Heart left ventricle (tissue), 16 donors: Measurements from ENCODE around the gene PDXK. TPM values are rescaled to one million over a fixed set of nuclear protein-coding genes. Genes with fewer than 3 reads are reported as not detected.

Experiments
- ATAC-seq, 4 donors: fragments of 200-7000 bp; cut with Tn5 transposase; one replicate each; pipeline ENCODE4 v1.9.1; 2020 to 2022; ENCODE audit warnings: moderate library complexity in 4 of 4, mild to moderate bottlenecking in 3 of 4, moderate number of reproducible peaks in 1 of 4
- DNase-seq, 5 donors: peaks; one replicate each; pipeline ENCODE4 v3.0.0-alpha.2; 2020
- H3K27ac ChIP-seq, 12 donors: fragments of 200-600 bp; sonication (generic) in 4 of 12; one replicate each; pipeline versions ENCODE4 v1.5.0 to v1.8.0; 2016 to 2022; ENCODE audit warnings: mild to moderate bottlenecking in 2 of 12
- H3K27me3 ChIP-seq, 9 donors: fragments of 200-600 bp; sonication (generic) in 2 of 9; one replicate each; pipeline versions ENCODE4 v1.5.1 to v1.8.0; 2016 to 2022; ENCODE audit warnings: mild to moderate bottlenecking in 3 of 9
- H3K36me3 ChIP-seq, 9 donors: fragments of 200-600 bp; sonication (generic) in 2 of 9; one replicate each; pipeline versions ENCODE4 v1.5.0 to v1.8.0; 2018 to 2022; ENCODE audit warnings: mild to moderate bottlenecking in 2 of 9
- H3K4me1 ChIP-seq, 12 donors: fragments of 200-600 bp; sonication (generic) in 4 of 12; one replicate each; pipeline versions ENCODE4 v1.5.0 to v1.8.0; 2016 to 2022; ENCODE audit warnings: mild to moderate bottlenecking in 3 of 12
- H3K4me3 ChIP-seq, 12 donors: fragments of 200-600 bp; sonication (generic) in 4 of 12; one replicate each; pipeline versions ENCODE4 v1.5.0 to v1.8.0; 2017 to 2022; ENCODE audit warnings: mild to moderate bottlenecking in 9 of 12, moderate library complexity in 4 of 12
- H3K9me3 ChIP-seq, 12 donors: fragments of 200-600 bp; sonication (generic) in 4 of 12; one replicate each; pipeline versions ENCODE4 v1.5.0 to v1.8.0; 2016 to 2022; ENCODE audit warnings: mild to moderate bottlenecking in 1 of 12
- POLR2A ChIP-seq, 2 donors: fragments of 450-650 bp; IDR thresholded peaks; one replicate each; pipeline ENCODE4 v1.6.1; 2017; ENCODE audit warnings: antibody characterized with exemption in 2 of 2, mild to moderate bottlenecking in 2 of 2, moderate library complexity in 2 of 2
- WGBS, 4 donors: extraction: QIAGEN DNeasy Blood & Tissue Kit in 2 of 4; methylation state at CpG; one replicate each; pipeline versions ENCODE4 v1.1.5 to v1.1.7; 2013 to 2018; 5-methylcytosine and 5-hydroxymethylcytosine counted together
- intact Hi-C, 10 donors: fragments of 100-400 bp; cut with DNase I; formaldehyde crosslinking; loops; one replicate each; pipeline versions ENCODE4 v1.11.1 to v1.14.2; 2022
- polyA plus RNA-seq, 2 donors: library from polyadenylated mRNA; stranded (reverse); fragments of 200-250 nt; gene quantifications; one replicate each; pipeline ENCODE4 v1.2.3, GENCODE V29; 2013
- total RNA-seq, 9 donors: library from RNA; depleted of rRNA in 2 of 9; stranded (reverse); fragments of >200 nt in 2 of 9; fragmentation: NEBNext Ultra II Directional in 3 of 9; extraction: Animal tissue kit (Norgen Biotek cat#: 25700) in 3 of 9; gene quantifications; one replicate each; pipeline versions ENCODE4 v1.1.0 to v1.2.4, GENCODE V29; 2016 to 2023
- TF ChIP-seq, protein P1 (sequence below), 12 donors: fragments of 200-600 bp; sonication (generic) in 4 of 12; IDR thresholded peaks; one replicate each; pipeline versions ENCODE4 v1.5.0 to v1.8.0; 2018 to 2022; ENCODE audit warnings: antibody characterized with exemption in 12 of 12, mild to moderate bottlenecking in 5 of 12
- donor health status: ischemic (EF 13 %, LVEDD 7.1; RV severe dilation, severe dysfunction).
- donor health status: healthy with polysubstance abuse.
- donor health status: DM: no; HTN: yes; CAD: no.
- donor health status: DM: no; HTN: no; CAD: no.
- donor health status: ischemic (EF 25% LVEDD 6.9; RV normal size, moderate dysfunction).
- donor health status: ischemic (EF 25% LVEDD 5.7; RV mildly dilated, moderate dysfunction).
- donor health status: healthy.
- donor health status: DM: yes; HTN: yes; CAD: no.
- donor health status: ischemic (EF 35%, LVEDD 5.7; RV mildly dilated, moderate dysfunction).
- donor health status: nonischemic (EF 11% LVEDD 7.7; RV severe dilation, severe dysfunction).
- donor health status: DM: yes; HTN: yes; CAD: no.
- donor health status: PGD.
- donor health status: ischemic (EF 29% LVEDD 5.4; RV normal size, mild dysfunction).
- donor health status: nonischemic (EF 23%, LVEDD 6.1; RV moderate dilation, normal function).

The PDXK gene
- total and polyA plus RNA-seq, 11 donors, result 46.5 to 105 (median 79.7) TPM

DNA sequence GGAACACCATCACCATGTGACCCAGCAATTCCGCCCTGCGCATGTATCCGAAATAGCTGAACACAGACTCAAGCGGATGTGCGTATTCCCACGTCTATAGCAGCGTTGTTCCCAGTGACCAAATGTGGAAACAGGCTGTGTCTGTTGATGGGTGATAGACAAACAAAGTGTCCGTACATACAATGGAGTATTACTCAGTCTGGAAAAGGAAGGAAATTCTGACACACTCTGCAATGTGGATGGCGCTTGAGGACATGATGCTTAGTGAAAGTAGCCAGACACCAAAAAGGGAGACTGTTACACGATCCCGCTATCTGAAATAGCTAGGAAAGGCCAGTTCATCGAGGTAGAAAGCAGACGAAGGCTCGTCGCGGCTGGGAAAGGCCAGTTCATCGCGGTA, 25.8 kb downstream of the PDXK start:
- Histone ChIP-seq H3K4me3 (no peak overlapping the region), H3K27ac (no peak overlapping the region), H3K36me3 (peaks cover 0 to 75% (median 63%) of the 10 kb centered on the region in 9 donors), H3K9me3 (no peaks in the 10 kb centered on the region), H3K4me1 (no peaks in the 10 kb centered on the region), H3K27me3 (no peaks in the 10 kb centered on the region)
- 95 to 98% (median 98%) methylated on average over 18 of the region's 18 CpGs for WGBS, 4 donors
- no peak for DNase-seq
- intact Hi-C loops, result no loop called here
- ATAC-seq, result no peak
- no peak for TF ChIP-seq POLR2A (IDR thresholded peaks at IDR 0.05)
- TF ChIP-seq, protein P1, sequence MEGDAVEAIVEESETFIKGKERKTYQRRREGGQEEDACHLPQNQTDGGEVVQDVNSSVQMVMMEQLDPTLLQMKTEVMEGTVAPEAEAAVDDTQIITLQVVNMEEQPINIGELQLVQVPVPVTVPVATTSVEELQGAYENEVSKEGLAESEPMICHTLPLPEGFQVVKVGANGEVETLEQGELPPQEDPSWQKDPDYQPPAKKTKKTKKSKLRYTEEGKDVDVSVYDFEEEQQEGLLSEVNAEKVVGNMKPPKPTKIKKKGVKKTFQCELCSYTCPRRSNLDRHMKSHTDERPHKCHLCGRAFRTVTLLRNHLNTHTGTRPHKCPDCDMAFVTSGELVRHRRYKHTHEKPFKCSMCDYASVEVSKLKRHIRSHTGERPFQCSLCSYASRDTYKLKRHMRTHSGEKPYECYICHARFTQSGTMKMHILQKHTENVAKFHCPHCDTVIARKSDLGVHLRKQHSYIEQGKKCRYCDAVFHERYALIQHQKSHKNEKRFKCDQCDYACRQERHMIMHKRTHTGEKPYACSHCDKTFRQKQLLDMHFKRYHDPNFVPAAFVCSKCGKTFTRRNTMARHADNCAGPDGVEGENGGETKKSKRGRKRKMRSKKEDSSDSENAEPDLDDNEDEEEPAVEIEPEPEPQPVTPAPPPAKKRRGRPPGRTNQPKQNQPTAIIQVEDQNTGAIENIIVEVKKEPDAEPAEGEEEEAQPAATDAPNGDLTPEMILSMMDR (IDR thresholded peaks at IDR 0.05), result no peak

- DNase-seq, result no peak
- Histone ChIP-seq H3K27me3 (no peaks in the 10 kb centered on the region), H3K9me3 (no peaks in the 10 kb centered on the region), H3K4me1 (no peaks in the 10 kb centered on the region), H3K36me3 (peaks cover 0 to 86% (median 68%) of the 10 kb centered on the region in 9 donors), H3K27ac (no peak overlapping the region), H3K4me3 (no peak overlapping the region)
- 73 to 79% (median 78%) methylated on average over 16 of the region's 16 CpGs for WGBS, 4 donors
- intact Hi-C loops, result no loop called here
- TF ChIP-seq, protein P1 (IDR thresholded peaks at IDR 0.05), result no peak
- no peak for TF ChIP-seq POLR2A (IDR thresholded peaks at IDR 0.05)
- ATAC-seq, result no peak
Observed at GRCh38 chr21:43745772-43746517, 27.0 kb downstream of the PDXK start.

DNA sequence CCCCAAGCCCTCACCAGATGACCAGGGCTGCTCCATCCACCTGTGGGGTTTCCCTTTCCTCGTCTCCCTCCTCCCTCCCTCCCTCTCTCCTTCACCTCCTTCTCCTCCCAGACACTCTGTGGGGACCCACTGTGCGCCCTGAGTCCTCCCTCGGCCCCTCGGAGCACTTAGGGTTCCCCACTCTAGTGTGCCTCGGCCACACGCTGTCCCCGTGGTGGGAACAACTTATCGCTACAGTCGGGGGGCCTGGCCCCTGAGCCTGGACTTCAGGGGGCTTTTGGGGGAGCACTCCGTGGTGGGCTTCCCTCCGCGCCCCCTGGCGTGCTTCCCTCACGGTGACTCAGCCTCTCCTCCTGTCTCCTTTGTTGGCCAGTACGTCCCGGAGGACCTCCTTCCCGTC, 29.7 kb downstream of the PDXK start:
- Histone ChIP-seq H3K4me3 (no peak overlapping the region), H3K27me3 (no peaks in the 10 kb centered on the region), H3K9me3 (no peaks in the 10 kb centered on the region), H3K4me1 (no peaks in the 10 kb centered on the region), H3K36me3 (peaks cover 0 to 97% (median 81%) of the 10 kb centered on the region in 9 donors), H3K27ac (no peak overlapping the region)
- intact Hi-C loops, result no loop called here
- TF ChIP-seq, protein P1 (IDR thresholded peaks at IDR 0.05), result no peak
- no peak for TF ChIP-seq POLR2A (IDR thresholded peaks at IDR 0.05)
- WGBS, 4 donors, result 91 to 95% (median 95%) methylated on average over 17 of the region's 17 CpGs
- DNase-seq, result no peak
- ATAC-seq, result no peak

GRCh38 chr21:43749651-43750262, 30.8 kb downstream of the PDXK start:
- ATAC-seq (no peak), DNase-seq (no peak)
- WGBS, 4 donors, result 86 to 92% (median 90%) methylated on average over 13 to 18 of the region's 18 CpGs
- no peak overlapping the region for H3K4me3 ChIP-seq
- intact Hi-C loops, result loop anchor here in 1 of 10 donors (10.0 kb wide), 1 partner anchor 45 kb away; no protein-coding TSS in a partner anchor
- no peak for TF ChIP-seq POLR2A (IDR thresholded peaks at IDR 0.05)
- TF ChIP-seq, protein P1 (IDR thresholded peaks at IDR 0.05), result no peak
- no peaks in the 10 kb centered on the region for H3K9me3 ChIP-seq
- peaks cover 0 to 4% (median 0%) of the 10 kb centered on the region in 12 donors for H3K4me1 ChIP-seq
- no peak overlapping the region for H3K27ac ChIP-seq
- no peaks in the 10 kb centered on the region for H3K27me3 ChIP-seq
- peaks cover 0 to 97% (median 78%) of the 10 kb centered on the region in 9 donors for H3K36me3 ChIP-seq
